Naive B cell (primary cell): ENCODE results near the gene P4HB. TPM values are rescaled to one million over a fixed set of nuclear protein-coding genes. Genes with fewer than 3 reads are reported as not detected.

ENCODE experiments used
- ATAC-seq, 2 donors: fragments of 150-1000 bp; cut with Tn5 transposase; 2 replicates each; pipeline ENCODE4 v1.10.0; 2021; ENCODE audit warnings: low read depth in 2 of 2, mild to moderate bottlenecking in 2 of 2, moderate library complexity in 2 of 2
- DNase-seq: peaks from one replicate; pipeline ENCODE4 v3.0.0; 2022
- H3K27ac Mint-ChIP-seq, 6 donors: one replicate each; pipeline ENCODE4 v1.8.0; 2020 to 2022; ENCODE audit warnings: mild to moderate bottlenecking in 6 of 6, mixed read lengths in 6 of 6, moderate library complexity in 5 of 6, inconsistent platforms in 2 of 6
- H3K27me3 Mint-ChIP-seq, 3 donors: one replicate each; pipeline ENCODE4 v1.8.0; 2021 to 2022; ENCODE audit warnings: mixed read lengths in 3 of 3, mild to moderate bottlenecking in 1 of 3
- H3K36me3 Mint-ChIP-seq, 2 donors: one replicate each; pipeline ENCODE4 v1.8.0; 2020 to 2022; ENCODE audit warnings: mixed read lengths in 2 of 2, inconsistent platforms in 1 of 2, mild to moderate bottlenecking in 1 of 2
- H3K4me1 Mint-ChIP-seq, 3 donors: one replicate each; pipeline ENCODE4 v1.8.0; 2020 to 2022; ENCODE audit warnings: mixed read lengths in 3 of 3, inconsistent platforms in 1 of 3, mild to moderate bottlenecking in 1 of 3, moderate library complexity in 1 of 3
- H3K4me3 Mint-ChIP-seq, 8 donors: one replicate each; pipeline ENCODE4 v1.8.0; 2020 to 2022; ENCODE audit warnings: mild to moderate bottlenecking in 8 of 8, mixed read lengths in 8 of 8, moderate library complexity in 8 of 8, inconsistent platforms in 2 of 8
- H3K9me3 Mint-ChIP-seq, 7 donors: one replicate each; pipeline ENCODE4 v1.8.0; 2020 to 2022; ENCODE audit warnings: mixed read lengths in 7 of 7, mild to moderate bottlenecking in 5 of 7, inconsistent platforms in 2 of 7, moderate library complexity in 1 of 7
- polyA plus RNA-seq, 6 donors: library from polyadenylated mRNA; unstranded; fragments of 300-500 nt; fragmentation: Illumina TruSeq; gene quantifications; one replicate each; pipeline ENCODE4 v1.2.3, GENCODE V29; 2021; ENCODE audit warnings: low read depth in 6 of 6

P4HB gene
- polyA plus RNA-seq, 6 donors from 2014 or later: 139 to 192 (median 158) TPM

- H3K4me3 Mint-ChIP-seq: peak overlapping the region in 6 of 8 donors; percentile 65 to 92 (median 70)
- H3K9me3 Mint-ChIP-seq: no peaks in the 10 kb centered on the region
- DNase-seq (no peak), ATAC-seq (no peak)
- H3K36me3 Mint-ChIP-seq: peaks cover 3 to 13% of the 10 kb centered on the region in 2 donors
- peak overlapping the region in 4 of 6 donors; percentile 32 to 78 (median 58) for H3K27ac Mint-ChIP-seq
- H3K4me1 Mint-ChIP-seq: peaks cover 16 to 26% (median 20%) of the 10 kb centered on the region in 3 donors
- H3K27me3 Mint-ChIP-seq: no peaks in the 10 kb centered on the region
These were observed 28.0 kb upstream of the P4HB start for GRCh38 chr17:81888105-81888987.

GRCh38 chr17:81885869-81886548 is 25.7 kb upstream of the P4HB start:
- peaks cover 3 to 13% of the 10 kb centered on the region in 2 donors for H3K36me3 Mint-ChIP-seq
- peaks cover 16 to 17% (median 16%) of the 10 kb centered on the region in 3 donors for H3K4me1 Mint-ChIP-seq
- no peaks in the 10 kb centered on the region for H3K27me3 Mint-ChIP-seq
- H3K4me3 Mint-ChIP-seq: peak overlapping the region in 1 of 8 donors; percentile 70
- no peak for DNase-seq
- H3K9me3 Mint-ChIP-seq: no peaks in the 10 kb centered on the region
- ATAC-seq: no peak
- H3K27ac Mint-ChIP-seq: peak overlapping the region in 4 of 6 donors; percentile 39 to 89 (median 56)

DNA sequence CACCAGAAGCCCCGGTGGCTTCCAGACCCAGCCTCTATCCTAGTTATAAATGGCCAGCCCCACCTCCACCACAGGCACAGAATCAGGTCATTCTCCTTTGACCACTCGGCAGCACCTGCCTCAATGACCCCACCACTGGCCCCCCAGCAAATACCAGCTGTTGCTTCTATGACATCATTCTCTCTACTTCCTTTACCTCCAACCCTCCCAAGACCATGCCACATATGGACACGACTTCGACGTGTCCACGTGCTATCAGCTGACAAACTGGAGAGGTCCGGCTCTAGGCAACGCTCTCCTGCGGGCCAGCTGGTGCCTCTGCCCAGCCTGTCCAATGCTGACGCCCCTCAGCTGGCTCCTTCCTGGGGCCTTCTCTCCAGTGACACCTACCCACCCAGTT is 25.1 kb upstream of the P4HB start:
- ATAC-seq: no peak
- Mint-ChIP-seq H3K4me1 (peaks cover 16 to 17% (median 16%) of the 10 kb centered on the region in 3 donors), H3K27ac (peak overlapping the region in 4 of 6 donors; percentile 39 to 89 (median 56)), H3K9me3 (no peaks in the 10 kb centered on the region), H3K4me3 (peak overlapping the region in 1 of 8 donors; percentile 70), H3K36me3 (peaks cover 3 to 13% of the 10 kb centered on the region in 2 donors), H3K27me3 (no peaks in the 10 kb centered on the region)
- no peak for DNase-seq

GRCh38 chr17:81884968-81885367 is 24.6 kb upstream of the P4HB start:
- ATAC-seq: no peak
- Mint-ChIP-seq H3K9me3 (no peaks in the 10 kb centered on the region), H3K4me3 (peak overlapping the region in 1 of 8 donors; percentile 70), H3K27me3 (no peaks in the 10 kb centered on the region), H3K27ac (peak overlapping the region in 1 of 6 donors; percentile 63), H3K4me1 (peaks cover 14 to 16% (median 16%) of the 10 kb centered on the region in 3 donors), H3K36me3 (peaks cover 3 to 13% of the 10 kb centered on the region in 2 donors)
- no peak for DNase-seq

- DNase-seq: no peak
- peaks cover 3 to 13% of the 10 kb centered on the region in 2 donors for H3K36me3 Mint-ChIP-seq
These were observed 24.2 kb upstream of the P4HB start for GRCh38 chr17:81884520-81884919.

DNA sequence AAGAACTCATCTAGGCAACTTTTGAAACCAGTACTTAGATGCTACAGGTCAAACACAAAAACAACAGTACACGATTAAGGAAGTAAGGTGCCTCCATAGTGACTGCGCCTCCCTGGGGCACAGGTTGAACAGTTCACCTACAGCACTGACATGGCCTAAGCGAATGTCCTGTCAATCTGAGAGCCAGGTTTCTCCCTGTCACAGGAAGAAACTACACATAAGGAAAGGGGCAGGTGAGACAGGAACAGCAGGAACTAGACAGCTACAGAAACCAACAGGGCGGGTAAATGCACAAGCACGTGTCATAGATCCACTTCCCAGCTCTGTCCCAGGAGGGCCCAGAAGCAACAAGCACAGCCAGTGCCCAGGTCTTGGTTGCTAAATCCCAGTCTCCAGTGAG is 18.8 kb upstream of the P4HB start:
- Mint-ChIP-seq H3K27ac (no peak overlapping the region), H3K27me3 (no peaks in the 10 kb centered on the region), H3K4me1 (peaks cover under 1 to 5% (median 4%) of the 10 kb centered on the region in 3 donors), H3K36me3 (no peaks in the 10 kb centered on the region), H3K9me3 (no peaks in the 10 kb centered on the region), H3K4me3 (no peak overlapping the region)
- ATAC-seq (no peak), DNase-seq (no peak)

More at GRCh38 chr17:81884520-81884919, 24.2 kb upstream of the P4HB start:
- H3K27me3 Mint-ChIP-seq: no peaks in the 10 kb centered on the region
- no peaks in the 10 kb centered on the region for H3K9me3 Mint-ChIP-seq
- ATAC-seq: no peak
- H3K4me1 Mint-ChIP-seq: peaks cover 15 to 16% (median 16%) of the 10 kb centered on the region in 3 donors
- no peak overlapping the region for H3K27ac Mint-ChIP-seq
- no peak overlapping the region for H3K4me3 Mint-ChIP-seq

DNA sequence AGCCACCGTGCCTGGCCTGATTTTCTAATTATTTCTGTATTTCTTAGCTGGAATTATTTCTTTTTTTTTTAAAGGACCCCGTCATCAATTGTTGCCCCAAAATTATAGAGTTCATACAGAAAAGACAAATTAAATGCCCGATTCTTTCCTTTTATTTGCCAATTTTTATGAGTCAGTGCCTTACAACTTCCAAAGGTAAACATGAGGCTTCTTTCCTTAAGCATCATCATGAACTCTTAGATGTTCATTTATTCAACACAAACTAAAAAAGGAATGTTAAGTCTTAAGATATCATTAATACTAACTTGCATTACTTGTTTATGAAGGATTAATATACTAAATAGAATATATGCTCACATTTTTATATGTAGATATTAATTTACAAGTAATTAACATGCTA is 18.0 kb upstream of the P4HB start:
- peaks cover 4 to 8% (median 6%) of the 10 kb centered on the region in 3 donors for H3K4me1 Mint-ChIP-seq
- H3K27ac Mint-ChIP-seq: no peak overlapping the region
- H3K4me3 Mint-ChIP-seq: no peak overlapping the region

DNA sequence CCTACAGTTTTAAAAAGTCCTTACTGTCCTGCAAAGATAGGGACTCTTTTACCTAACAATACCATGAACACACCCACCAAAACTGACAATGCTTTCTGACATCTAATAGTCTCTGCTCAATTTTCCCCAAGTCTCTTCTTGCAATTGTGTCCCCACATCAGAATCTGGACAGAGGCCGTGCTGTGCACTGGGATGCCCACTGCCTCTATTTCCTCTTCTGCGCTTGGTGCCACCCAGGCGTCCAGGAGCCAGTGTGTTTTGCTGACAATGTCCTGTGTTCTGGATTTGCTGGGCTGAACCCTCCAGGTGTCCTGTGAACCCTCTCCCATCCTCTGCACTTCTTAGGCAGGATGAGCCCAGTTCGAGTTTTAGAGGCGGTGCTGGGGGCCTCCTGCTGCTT is 17.2 kb upstream of the P4HB start:
- Mint-ChIP-seq H3K36me3 (no peaks in the 10 kb centered on the region), H3K4me3 (no peak overlapping the region), H3K27ac (peak overlapping the region in 1 of 6 donors; percentile 44), H3K9me3 (no peaks in the 10 kb centered on the region), H3K27me3 (no peaks in the 10 kb centered on the region), H3K4me1 (peaks cover 9 to 13% (median 12%) of the 10 kb centered on the region in 3 donors)
- DNase-seq (no peak), ATAC-seq (no peak)

More for the DNA sequence above, 18.0 kb upstream of the P4HB start:
- ATAC-seq (no peak), DNase-seq (no peak)
- Mint-ChIP-seq H3K9me3 (no peaks in the 10 kb centered on the region), H3K36me3 (no peaks in the 10 kb centered on the region), H3K27me3 (no peaks in the 10 kb centered on the region)

- peaks cover 14 to 39% (median 24%) of the 10 kb centered on the region in 3 donors for H3K4me1 Mint-ChIP-seq
- ATAC-seq (peak; percentile 37 to 40), DNase-seq (peak; percentile 97)
- no peaks in the 10 kb centered on the region for H3K36me3 Mint-ChIP-seq
- peak overlapping the region; percentile 80 to 94 (median 88) for H3K4me3 Mint-ChIP-seq
- H3K27me3 Mint-ChIP-seq: no peaks in the 10 kb centered on the region
- peak overlapping the region; percentile 95 to 99 (median 96) for H3K27ac Mint-ChIP-seq
- H3K9me3 Mint-ChIP-seq: no peaks in the 10 kb centered on the region
These were observed 11.3 kb upstream of the P4HB start for GRCh38 chr17:81871387-81872230.

- no peak for DNase-seq
- ATAC-seq: peak; percentile 72 to 76
- Mint-ChIP-seq H3K9me3 (no peaks in the 10 kb centered on the region), H3K27ac (peak within 1 kb of the TSS; percentile 95 to 99 (median 96)), H3K36me3 (no peaks in the 10 kb centered on the region), H3K27me3 (no peaks in the 10 kb centered on the region), H3K4me1 (peaks cover 14 to 39% (median 24%) of the 10 kb centered on the region in 3 donors), H3K4me3 (peak within 1 kb of the TSS; percentile 83 to 94 (median 90))
These were observed 10.6 kb upstream of the P4HB start, which contains the start of gene ARHGDIA for GRCh38 chr17:81870981-81871386. Gene ARHGDIA (minus strand): TSS chr17:81871337. CDS start chr17:81869930, 1,407 bp downstream.

- Mint-ChIP-seq H3K4me1 (peaks cover 17 to 39% (median 24%) of the 10 kb centered on the region in 3 donors), H3K27ac (peak overlapping the region; percentile 95 to 97 (median 96))
These were observed 10.0 kb upstream of the P4HB start for GRCh38 chr17:81870131-81870980.

More at GRCh38 chr17:81870131-81870980, 10.0 kb upstream of the P4HB start:
- peak; percentile 17 to 25 for ATAC-seq
- no peaks in the 10 kb centered on the region for H3K27me3 Mint-ChIP-seq
- H3K36me3 Mint-ChIP-seq: no peaks in the 10 kb centered on the region
- no peaks in the 10 kb centered on the region for H3K9me3 Mint-ChIP-seq
- peak overlapping the region; percentile 81 to 92 (median 87) for H3K4me3 Mint-ChIP-seq
- DNase-seq: peak; percentile 43
